Activated CD8-positive, alpha-beta memory T cell treated with anti-CD3 and anti-CD28 coated beads for 48 hours (primary cell): ENCODE results near the gene FARP2.
"Not testable (repeated sequence)": the region's sequence is repeated elsewhere in the genome, so short reads cannot be mapped to it uniquely, and the experiment has no call there.

Experiments
- DNase-seq, 3 experiments: peaks; one replicate each; pipeline ENCODE4 v3.0.0-alpha.2; 2020; ENCODE audit warnings: low read depth in 2 of 3, low spot score in 2 of 3

The FARP2 gene

GRCh38 chr2:241451840-241452506 is 95.9 kb downstream of the FARP2 start:
- DNase-seq = no peak

- not testable (repeated sequence) for DNase-seq
Measured at GRCh38 chr2:241453919-241454318, 97.8 kb downstream of the FARP2 start.

GRCh38 chr2:241454837-241455485 is 98.9 kb downstream of the FARP2 start:
- DNase-seq = no peak

GRCh38 chr2:241456546-241456945 is 100.5 kb downstream of the FARP2 start:
- DNase-seq = no peak

- DNase-seq = no peak
Measured at GRCh38 chr2:241458687-241459086, 102.6 kb downstream of the FARP2 start.

- no peak for DNase-seq
Measured at GRCh38 chr2:241459520-241459919, 103.4 kb downstream of the FARP2 start.

GRCh38 chr2:241460631-241461030 is 104.5 kb downstream of the FARP2 start:
- no peak for DNase-seq

GRCh38 chr2:241461693-241462677 is 105.9 kb downstream of the FARP2 start:
- no peak for DNase-seq

- DNase-seq = no peak
Measured at GRCh38 chr2:241463276-241464135, 107.4 kb downstream of the FARP2 start.

- DNase-seq = no peak
Measured at GRCh38 chr2:241465543-241465942, 109.5 kb downstream of the FARP2 start.

GRCh38 chr2:241466230-241466629 is 110.1 kb downstream of the FARP2 start:
- DNase-seq = no peak

- no peak for DNase-seq
Measured at GRCh38 chr2:241467777-241468475, 111.8 kb downstream of the FARP2 start.

- DNase-seq = no peak
Measured at GRCh38 chr2:241468476-241468781, 112.3 kb downstream of the FARP2 start.

- no peak for DNase-seq
Measured at GRCh38 chr2:241469746-241470145, 113.7 kb downstream of the FARP2 start.

- DNase-seq = no peak
Measured at GRCh38 chr2:241473399-241473798, 117.3 kb downstream of the FARP2 start.

GRCh38 chr2:241475267-241475666 is 119.2 kb downstream of the FARP2 start:
- DNase-seq = no peak

- no peak for DNase-seq
Measured at GRCh38 chr2:241478166-241478565, 122.1 kb downstream of the FARP2 start.

- DNase-seq = no peak
Measured at GRCh38 chr2:241479026-241479898, 123.2 kb downstream of the FARP2 start.

- no peak for DNase-seq
Measured at GRCh38 chr2:241481687-241482086, 125.6 kb downstream of the FARP2 start.
